Stimulated activated CD8-positive, alpha-beta memory T cell treated with anti-CD3 and anti-CD28 coated beads, Interleukin-4, amount 100 ng/mL, for 48 hours (primary cell): ENCODE data around the gene OR52K1.
"Not testable (repeated sequence)": the region's sequence is repeated elsewhere in the genome, so short reads cannot be mapped to it uniquely, and the experiment has no call there.

Source experiments
- DNase-seq: peaks from one replicate; pipeline ENCODE4 v3.0.0-alpha.2; 2020

The OR52K1 gene

GRCh38 chr11:4491878-4492606, 9.6 kb downstream of the OR52K1 start:
- no peak for DNase-seq

DNA sequence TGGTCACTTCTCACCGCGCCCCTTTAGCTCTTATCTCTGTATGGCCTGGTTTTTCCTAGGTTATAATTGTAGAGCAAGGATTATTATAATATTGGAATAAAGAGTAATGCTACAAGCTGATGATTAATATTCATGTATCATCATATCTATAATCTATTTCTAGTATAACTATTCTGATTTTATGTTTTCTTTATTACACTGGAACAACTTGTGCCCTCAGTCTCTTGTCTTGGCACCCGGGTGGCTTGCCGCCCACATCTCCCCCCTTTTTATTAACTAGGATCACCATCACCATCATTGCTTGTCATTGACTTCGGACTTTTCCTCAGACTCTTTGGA, 11.0 kb downstream of the OR52K1 start:
- DNase-seq: no peak

- no peak for DNase-seq
These were observed 13.0 kb downstream of the OR52K1 start for GRCh38 chr11:4495487-4495886.

DNA sequence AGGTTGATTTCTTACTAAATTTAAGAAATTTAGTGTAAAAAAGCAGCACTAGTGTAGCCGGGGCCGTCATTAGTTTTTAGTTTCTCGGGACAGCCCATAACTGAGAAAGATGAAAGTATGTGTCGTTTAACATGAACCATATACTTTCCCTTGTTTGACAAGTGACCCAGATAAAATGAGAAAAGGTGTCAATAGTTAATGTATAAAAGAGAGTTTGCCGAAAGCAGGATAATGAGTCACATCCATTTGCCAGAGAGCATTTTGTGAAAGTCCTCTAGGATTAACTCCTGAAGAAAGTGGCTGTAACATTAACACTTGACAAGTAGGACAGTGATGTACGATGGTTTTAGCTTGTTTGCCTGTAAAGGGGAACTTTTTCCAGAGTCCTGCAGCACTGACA, 13.5 kb downstream of the OR52K1 start:
- DNase-seq: no peak

GRCh38 chr11:4496557-4497248, 14.3 kb downstream of the OR52K1 start:
- DNase-seq: no peak

GRCh38 chr11:4508886-4509285, 26.4 kb downstream of the OR52K1 start:
- DNase-seq: no peak

- DNase-seq: no peak
These were observed 29.1 kb downstream of the OR52K1 start for GRCh38 chr11:4511282-4512245.

- DNase-seq: no peak
These were observed 31.8 kb downstream of the OR52K1 start for GRCh38 chr11:4514196-4514595.

DNA sequence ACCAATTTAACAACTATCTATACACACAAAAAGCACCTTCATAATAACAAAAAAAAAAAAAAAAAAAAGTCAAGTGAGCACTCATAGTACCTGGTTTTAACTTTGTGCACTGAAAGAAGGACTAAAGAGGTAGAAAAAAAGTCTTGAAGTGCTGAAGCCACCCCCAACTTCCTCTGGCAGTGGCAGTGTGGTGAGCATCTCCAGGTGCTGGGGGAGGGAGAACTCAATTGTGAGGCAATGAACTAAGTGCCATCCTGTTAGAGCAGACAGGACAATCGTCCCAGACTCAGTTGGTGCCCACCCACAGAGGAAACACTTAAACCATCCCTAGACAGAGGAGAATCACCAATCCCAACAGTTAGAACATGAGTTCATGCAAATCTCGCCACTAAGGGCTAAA, 39.9 kb downstream of the OR52K1 start:
- no peak for DNase-seq

- DNase-seq: no peak
These were observed 40.3 kb downstream of the OR52K1 start for GRCh38 chr11:4522752-4523151.

DNA sequence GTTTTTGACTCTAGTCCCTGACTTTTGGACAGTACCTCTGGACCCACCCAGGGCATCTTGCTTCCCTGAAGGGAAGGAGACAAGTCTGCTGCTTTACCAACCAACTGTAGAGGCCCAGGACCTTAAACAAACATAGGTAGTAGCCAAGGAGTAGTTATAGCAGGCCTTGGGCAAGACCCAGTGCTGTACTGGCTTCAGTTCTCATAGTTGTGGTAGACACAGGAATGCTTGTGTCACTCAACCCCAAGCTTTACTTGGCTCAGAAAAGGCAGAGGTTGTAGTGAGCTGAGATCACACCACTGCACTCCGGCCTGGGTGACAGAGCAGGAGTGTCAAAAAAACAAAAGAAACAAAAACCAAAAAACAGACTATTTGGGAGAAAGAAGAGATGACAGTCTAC, 41.2 kb downstream of the OR52K1 start:
- DNase-seq: no peak

DNA sequence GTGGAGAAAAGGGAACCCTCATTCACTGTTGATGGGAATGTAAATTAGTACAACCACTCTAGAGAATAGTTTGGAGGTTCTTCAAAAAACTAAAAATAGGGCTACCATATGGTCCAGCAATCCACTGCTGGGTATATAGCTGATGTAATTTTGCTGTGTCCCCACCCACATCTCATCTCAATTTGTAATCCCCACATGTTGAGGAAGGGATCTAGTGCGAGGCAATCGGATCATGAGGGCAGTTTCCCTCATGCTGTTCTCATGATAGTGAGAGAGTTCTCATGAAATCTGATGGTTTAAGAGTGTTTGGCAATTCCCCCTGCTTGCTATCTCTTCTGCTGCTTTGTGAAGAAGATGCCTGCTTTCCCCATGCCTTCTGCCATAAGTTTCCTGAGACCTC, 45.5 kb downstream of the OR52K1 start:
- no peak for DNase-seq

- not testable (repeated sequence) for DNase-seq
These were observed 49.2 kb downstream of the OR52K1 start for GRCh38 chr11:4531686-4532085.

GRCh38 chr11:4539603-4540219, 57.3 kb downstream of the OR52K1 start:
- DNase-seq: peak; percentile 68

- no peak for DNase-seq
These were observed 58.6 kb downstream of the OR52K1 start for GRCh38 chr11:4541071-4541470.
